KMS-11 (cell line): ENCODE data around the gene TSC22D1.

Experiments
- H2AFZ ChIP-seq: fragments of 200-600 bp; sonication (generic); 2 replicates; pipeline ENCODE4 v1.6.1; 2016; ENCODE audit warnings: antibody characterized with exemption, mixed run types, low read depth
- H3K27ac ChIP-seq: fragments of 200-600 bp; sonication (generic); 2 replicates; pipeline ENCODE4 v1.6.1; 2016; ENCODE audit warnings: mild to moderate bottlenecking, mixed run types
- H3K27me3 ChIP-seq: fragments of 200-600 bp; sonication (generic); 2 replicates; pipeline ENCODE4 v1.6.1; 2017; ENCODE audit warnings: mild to moderate bottlenecking, low read depth, mixed run types, moderate library complexity; ENCODE audit not compliant: insufficient read depth
- H3K36me3 ChIP-seq: fragments of 200-600 bp; sonication (generic); 2 replicates; pipeline ENCODE4 v1.6.1; 2017; ENCODE audit warnings: mild to moderate bottlenecking, mixed run types; ENCODE audit not compliant: insufficient read depth
- H3K4me1 ChIP-seq: fragments of 200-600 bp; sonication (generic); 2 replicates; pipeline ENCODE4 v1.6.1; 2016; ENCODE audit warnings: mild to moderate bottlenecking, low read depth, mixed run types; ENCODE audit not compliant: poor library complexity, severe bottlenecking
- H3K4me2 ChIP-seq: fragments of 200-600 bp; sonication (generic); 2 replicates; pipeline ENCODE4 v1.7.0; 2016; ENCODE audit warnings: mild to moderate bottlenecking, mixed run types
- H3K4me3 ChIP-seq: fragments of 200-600 bp; sonication (generic); IDR thresholded peaks from 2 replicates; pipeline ENCODE4 v1.6.1; 2017; ENCODE audit warnings: low read depth, low read length, mixed read lengths; ENCODE audit not compliant: insufficient read depth
- H3K79me2 ChIP-seq: fragments of 200-600 bp; sonication (generic); 2 replicates; pipeline ENCODE4 v1.6.1; 2016; ENCODE audit warnings: low read depth, mixed run types; ENCODE audit not compliant: insufficient read depth
- H3K9ac ChIP-seq: fragments of 200-600 bp; sonication (generic); 2 replicates; pipeline ENCODE4 v1.6.1; 2016; ENCODE audit warnings: mild to moderate bottlenecking, mixed run types
- H4K20me1 ChIP-seq: fragments of 200-600 bp; sonication (generic); 2 replicates; pipeline ENCODE4 v1.6.1; 2016; ENCODE audit warnings: mild to moderate bottlenecking, mixed run types; ENCODE audit not compliant: insufficient read depth
- TF ChIP-seq, protein P1 (sequence below): fragments of 200-600 bp; sonication (generic); conservative IDR thresholded peaks from 2 replicates; pipeline ENCODE4 v1.6.1; 2017; ENCODE audit warnings: low read depth, mild to moderate bottlenecking, antibody characterized with exemption, low read length, moderate library complexity, mixed read lengths

The TSC22D1 gene

DNA sequence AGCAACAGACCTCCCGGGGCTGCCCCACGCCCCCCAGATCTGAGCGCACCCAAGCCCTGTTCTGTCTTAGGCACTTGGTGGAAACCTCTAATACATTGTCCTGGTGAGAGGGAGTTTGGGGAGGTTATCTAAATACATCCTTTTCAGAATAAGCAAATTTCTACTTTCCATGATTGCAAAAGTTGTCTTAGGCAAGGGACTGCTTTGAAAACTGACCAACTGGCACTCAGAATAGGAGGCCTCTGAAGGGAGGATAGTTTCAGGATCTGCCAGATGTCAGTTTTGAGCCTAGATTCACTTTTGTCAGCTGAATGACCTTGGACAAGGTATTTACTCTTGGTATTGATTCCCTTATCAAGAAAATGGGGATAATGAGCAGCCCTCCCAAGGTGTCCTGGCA is 190.7 kb downstream of the TSC22D1 start:
- TF ChIP-seq, protein P1, sequence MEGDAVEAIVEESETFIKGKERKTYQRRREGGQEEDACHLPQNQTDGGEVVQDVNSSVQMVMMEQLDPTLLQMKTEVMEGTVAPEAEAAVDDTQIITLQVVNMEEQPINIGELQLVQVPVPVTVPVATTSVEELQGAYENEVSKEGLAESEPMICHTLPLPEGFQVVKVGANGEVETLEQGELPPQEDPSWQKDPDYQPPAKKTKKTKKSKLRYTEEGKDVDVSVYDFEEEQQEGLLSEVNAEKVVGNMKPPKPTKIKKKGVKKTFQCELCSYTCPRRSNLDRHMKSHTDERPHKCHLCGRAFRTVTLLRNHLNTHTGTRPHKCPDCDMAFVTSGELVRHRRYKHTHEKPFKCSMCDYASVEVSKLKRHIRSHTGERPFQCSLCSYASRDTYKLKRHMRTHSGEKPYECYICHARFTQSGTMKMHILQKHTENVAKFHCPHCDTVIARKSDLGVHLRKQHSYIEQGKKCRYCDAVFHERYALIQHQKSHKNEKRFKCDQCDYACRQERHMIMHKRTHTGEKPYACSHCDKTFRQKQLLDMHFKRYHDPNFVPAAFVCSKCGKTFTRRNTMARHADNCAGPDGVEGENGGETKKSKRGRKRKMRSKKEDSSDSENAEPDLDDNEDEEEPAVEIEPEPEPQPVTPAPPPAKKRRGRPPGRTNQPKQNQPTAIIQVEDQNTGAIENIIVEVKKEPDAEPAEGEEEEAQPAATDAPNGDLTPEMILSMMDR: no peak
- Histone ChIP-seq H3K9ac (no peak overlapping the region), H3K4me1 (no peaks in the 10 kb centered on the region), H3K4me3 (no peak overlapping the region), H3K27me3 (no peaks in the 10 kb centered on the region), H3K27ac (no peak overlapping the region), H2AFZ (no peak overlapping the region), H3K36me3 (no peaks in the 10 kb centered on the region), H4K20me1 (no peaks in the 10 kb centered on the region), H3K79me2 (no peaks in the 10 kb centered on the region), H3K4me2 (no peak overlapping the region)

DNA sequence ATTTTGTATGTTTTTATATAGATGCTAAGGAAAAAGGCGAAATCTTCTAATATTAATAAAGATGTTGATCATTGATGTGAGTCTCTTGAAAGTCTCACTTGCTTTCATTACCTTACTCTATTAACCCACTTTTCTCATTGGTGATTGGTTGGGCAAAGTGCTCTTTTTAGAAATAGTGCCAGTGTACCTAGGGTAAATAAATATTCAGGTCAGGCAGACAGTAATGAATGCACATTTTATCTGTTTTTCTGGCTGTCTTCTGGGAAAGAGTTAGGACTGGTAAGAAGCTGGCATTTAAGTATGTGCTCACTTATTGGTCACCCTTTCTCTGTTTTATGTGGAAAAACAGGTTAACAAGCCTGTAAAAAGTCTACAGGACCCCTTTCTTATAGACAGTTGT is 191.4 kb downstream of the TSC22D1 start:
- H3K27me3 ChIP-seq: no peaks in the 10 kb centered on the region
- H3K4me1 ChIP-seq: no peaks in the 10 kb centered on the region
- no peak overlapping the region for H3K27ac ChIP-seq

DNA sequence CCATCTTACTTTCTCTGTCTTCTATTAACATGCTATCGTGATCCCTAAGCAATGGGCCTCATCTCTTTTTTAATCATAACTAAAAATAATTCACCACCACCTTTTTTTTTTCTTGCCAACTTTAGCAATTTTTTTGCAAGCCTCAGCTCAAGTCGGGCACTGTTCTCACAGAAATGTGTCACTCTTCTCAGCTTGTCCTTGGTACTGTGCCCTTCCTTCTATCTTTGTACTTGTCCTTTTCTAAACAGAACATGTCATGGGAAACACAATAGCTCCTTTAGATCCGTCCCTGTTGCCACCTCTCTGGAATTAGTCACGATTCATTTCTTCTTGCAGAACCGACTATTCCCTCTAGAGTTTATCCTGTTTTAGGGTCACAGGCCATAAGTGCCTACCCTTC is 192.2 kb downstream of the TSC22D1 start:
- Histone ChIP-seq H3K4me3 (no peak overlapping the region), H2AFZ (no peak overlapping the region), H4K20me1 (no peaks in the 10 kb centered on the region), H3K4me1 (no peaks in the 10 kb centered on the region), H3K27ac (no peak overlapping the region), H3K4me2 (no peak overlapping the region), H3K9ac (no peak overlapping the region), H3K79me2 (no peaks in the 10 kb centered on the region), H3K27me3 (no peaks in the 10 kb centered on the region), H3K36me3 (no peaks in the 10 kb centered on the region)
- TF ChIP-seq, protein P1: no peak

More for the DNA sequence above, 191.4 kb downstream of the TSC22D1 start:
- H3K4me2 ChIP-seq: no peak overlapping the region
- H4K20me1 ChIP-seq: no peaks in the 10 kb centered on the region
- no peak overlapping the region for H3K9ac ChIP-seq
- TF ChIP-seq, protein P1: no peak
- H3K4me3 ChIP-seq: no peak overlapping the region
- H2AFZ ChIP-seq: no peak overlapping the region
- no peaks in the 10 kb centered on the region for H3K79me2 ChIP-seq
- no peaks in the 10 kb centered on the region for H3K36me3 ChIP-seq

DNA sequence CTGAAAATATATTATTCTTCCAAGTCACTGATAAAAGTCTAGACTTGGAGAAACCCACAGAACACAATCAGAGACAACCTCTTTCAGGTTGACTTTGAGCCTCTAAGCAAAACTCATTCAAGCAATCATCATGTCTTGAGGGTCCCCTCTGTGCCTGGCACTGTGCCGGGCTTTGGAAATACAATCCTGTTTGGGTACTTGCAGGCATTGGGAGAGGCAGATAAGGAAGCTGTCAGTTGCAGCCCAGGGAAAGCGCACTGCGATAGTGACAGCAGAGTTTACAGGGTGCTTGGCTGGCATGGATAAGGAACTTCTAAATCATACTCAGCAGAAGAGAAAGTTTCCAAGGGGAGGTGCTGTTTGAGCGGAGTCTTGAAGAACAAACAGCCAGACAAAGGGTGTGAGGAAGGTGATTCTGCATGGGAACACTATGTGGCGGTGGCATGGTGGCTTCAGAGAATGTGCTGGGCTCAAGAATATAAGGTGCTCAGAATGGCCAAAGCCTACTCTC is 193.4 kb downstream of the TSC22D1 start:
- Histone ChIP-seq H3K4me3 (no peak overlapping the region), H4K20me1 (no peaks in the 10 kb centered on the region), H3K4me1 (no peaks in the 10 kb centered on the region), H3K9ac (no peak overlapping the region), H3K27ac (no peak overlapping the region), H2AFZ (no peak overlapping the region), H3K36me3 (no peaks in the 10 kb centered on the region), H3K27me3 (no peaks in the 10 kb centered on the region), H3K4me2 (no peak overlapping the region), H3K79me2 (no peaks in the 10 kb centered on the region)
- TF ChIP-seq, protein P1: no peak
